ENCODE results near the gene AQP1.

The AQP1 gene

DNA sequence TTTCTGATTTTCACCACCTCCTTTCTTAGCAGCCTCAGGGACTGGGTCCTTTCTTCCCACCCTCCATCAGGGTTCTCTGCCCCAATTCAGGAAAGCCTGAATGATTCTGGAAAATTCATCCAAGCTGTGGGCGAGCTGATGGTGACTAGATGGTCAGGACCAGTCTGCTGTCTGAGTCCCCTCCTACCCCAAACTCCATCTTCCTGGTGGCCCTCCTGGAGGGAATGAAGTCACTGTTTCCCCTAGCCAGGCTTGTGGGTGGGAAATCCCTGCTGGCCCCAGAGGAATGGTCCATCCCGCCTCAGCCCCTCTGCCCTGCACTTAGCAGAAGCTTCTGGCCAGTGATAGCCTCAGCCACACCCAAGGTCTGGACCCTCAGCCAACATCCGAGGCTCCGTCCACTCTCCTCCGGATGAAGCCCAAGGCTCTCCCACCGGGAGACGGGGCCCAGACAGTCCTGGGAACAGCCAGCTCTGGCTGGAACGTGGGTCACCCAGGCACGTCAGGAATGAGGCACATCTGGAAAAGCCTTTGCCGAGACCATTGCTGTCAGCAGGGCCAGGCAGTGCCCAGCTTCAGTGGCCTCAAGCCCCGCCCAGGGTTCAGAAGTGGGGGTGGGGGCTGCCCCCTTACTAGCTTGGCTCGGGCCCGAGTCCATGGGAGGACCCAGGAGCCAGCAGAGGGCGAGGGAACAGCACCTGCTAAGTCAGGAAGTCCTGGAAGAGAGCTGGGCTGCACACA is 4.0 kb upstream of the AQP1 start:
- no peak for DNase-seq

DNA sequence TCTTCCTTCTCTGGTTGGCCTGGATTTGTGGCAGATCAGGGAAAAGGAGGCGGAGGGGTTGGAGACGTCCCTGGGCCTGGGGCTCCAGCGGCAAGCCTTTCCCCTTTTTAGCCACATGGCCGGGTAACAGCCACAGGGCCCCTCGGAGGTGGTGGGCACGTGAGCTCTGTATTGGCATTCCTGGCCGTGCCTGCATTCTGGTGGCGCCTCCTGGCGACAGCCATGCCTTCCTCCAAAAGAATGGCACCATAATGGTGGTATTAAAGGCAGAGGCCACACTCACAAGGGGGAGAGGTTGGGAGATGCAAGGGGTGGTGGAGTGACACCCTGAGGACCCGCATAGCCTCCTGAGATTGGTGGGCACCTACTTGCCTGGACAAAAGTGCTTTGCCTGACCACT is 3.0 kb upstream of the AQP1 start:
- no peak for DNase-seq

DNA sequence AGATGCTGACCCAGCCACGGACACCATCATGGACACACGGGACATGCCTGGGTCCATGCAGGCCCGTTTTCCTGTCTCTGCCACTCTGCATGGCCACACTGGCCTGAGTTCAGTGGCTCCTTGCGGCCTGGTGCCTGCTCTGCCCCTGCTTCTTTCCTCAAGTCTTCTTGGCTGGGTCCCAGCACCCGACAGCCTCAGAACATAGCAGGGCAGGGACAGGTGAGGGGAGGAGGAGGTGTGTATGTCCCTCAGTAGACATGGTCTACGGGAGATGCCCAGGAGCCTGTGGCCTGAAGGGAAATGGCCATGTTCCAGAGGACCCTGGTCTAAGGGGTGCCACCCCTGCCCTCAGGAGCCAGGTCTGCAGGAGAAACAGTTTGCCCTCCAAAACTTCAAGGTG is 2.2 kb upstream of the AQP1 start:
- DNase-seq, result no peak

DNA sequence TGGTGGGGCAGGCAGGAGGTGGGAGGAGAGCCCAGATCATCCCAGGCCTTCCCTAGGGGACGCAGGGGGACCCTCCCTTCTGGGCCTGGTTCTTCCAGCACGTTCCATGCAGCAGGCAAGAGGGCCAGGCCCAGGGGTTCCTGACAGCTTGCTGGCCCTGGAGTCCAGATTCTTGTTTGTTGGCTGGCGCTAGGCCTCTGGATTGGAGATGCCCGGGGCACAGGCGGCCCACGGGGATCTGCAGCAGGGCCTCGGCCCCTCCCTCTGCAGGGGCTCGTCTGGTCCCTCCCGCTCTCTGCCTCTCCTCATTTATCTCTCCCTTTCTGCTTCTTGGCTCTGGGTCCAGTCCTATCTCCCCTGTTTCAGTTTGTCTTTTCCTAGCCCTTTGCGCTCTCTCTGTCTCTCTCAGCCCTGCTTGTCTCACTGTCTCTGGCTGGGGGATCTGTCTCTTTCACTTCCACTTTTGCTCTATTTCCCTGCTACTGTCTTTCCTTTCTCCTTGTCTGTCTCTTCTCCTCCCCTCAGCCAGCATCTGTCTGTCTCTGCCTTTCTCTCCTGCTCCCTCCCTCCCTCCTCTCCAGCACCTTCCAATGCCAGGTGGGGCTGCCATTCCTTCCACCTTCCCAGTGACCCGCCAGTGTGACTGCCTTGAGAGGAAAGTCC is 1.1 kb upstream of the AQP1 start:
- DNase-seq, result no peak

DNA sequence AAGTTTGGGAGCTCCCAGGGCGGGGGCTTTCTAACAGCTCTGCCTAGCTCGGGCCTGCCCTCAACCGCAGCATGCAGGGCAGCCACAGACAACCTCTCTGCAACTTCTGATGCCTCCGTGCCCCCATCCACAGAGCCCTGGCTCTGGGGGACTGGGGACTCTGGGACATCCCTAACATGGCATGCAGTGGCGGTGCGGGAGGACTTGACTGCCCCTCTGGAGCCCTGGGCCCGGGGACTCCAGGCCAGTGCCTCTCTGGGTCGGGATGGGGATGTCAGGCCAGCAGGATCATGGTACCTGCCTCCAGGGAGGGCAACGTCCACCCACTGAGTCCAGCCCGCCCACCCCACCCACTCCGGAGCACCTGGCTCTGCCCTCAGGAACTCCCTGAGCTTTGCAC is 520 bp upstream of the AQP1 start:
- DNase-seq, result no peak

DNA sequence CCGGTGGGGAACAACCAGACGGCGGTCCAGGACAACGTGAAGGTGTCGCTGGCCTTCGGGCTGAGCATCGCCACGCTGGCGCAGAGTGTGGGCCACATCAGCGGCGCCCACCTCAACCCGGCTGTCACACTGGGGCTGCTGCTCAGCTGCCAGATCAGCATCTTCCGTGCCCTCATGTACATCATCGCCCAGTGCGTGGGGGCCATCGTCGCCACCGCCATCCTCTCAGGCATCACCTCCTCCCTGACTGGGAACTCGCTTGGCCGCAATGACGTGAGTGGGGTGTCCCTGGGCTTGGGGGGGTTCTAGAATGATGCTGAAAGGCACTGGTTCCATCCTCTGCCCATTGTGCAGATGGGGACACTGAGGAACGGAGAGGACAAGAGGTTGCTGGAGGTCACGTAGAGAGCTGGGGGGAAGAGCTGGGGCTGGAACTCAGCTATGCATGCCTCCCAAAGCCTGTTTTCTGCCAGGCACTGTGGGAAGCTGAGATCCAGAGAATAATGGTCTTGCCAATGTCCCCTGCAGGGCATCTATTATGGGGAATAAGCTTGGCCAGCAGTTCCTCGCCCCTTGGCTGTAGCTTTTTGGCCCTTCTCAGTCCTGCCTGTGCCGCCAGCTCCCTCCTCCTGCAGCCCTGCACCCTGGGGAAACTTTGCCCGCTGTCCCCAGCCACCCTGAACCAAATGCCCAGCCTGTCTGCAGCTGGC is 523 bp downstream of the AQP1 start:
- DNase-seq, result no peak

DNA sequence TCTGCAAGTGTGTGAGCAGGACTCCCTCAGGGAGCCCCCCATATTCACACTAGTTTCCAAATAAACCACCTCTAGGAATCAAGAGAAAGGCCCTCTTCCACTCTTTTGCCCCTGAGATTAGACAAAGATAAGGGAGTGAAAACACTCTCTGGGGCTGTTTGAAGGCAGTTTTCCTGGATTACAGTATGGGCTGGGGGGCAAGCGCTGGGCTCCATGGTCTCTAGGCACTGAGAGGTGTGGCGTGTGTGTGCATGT is 1.0 kb downstream of the AQP1 start:
- no peak for DNase-seq

DNA sequence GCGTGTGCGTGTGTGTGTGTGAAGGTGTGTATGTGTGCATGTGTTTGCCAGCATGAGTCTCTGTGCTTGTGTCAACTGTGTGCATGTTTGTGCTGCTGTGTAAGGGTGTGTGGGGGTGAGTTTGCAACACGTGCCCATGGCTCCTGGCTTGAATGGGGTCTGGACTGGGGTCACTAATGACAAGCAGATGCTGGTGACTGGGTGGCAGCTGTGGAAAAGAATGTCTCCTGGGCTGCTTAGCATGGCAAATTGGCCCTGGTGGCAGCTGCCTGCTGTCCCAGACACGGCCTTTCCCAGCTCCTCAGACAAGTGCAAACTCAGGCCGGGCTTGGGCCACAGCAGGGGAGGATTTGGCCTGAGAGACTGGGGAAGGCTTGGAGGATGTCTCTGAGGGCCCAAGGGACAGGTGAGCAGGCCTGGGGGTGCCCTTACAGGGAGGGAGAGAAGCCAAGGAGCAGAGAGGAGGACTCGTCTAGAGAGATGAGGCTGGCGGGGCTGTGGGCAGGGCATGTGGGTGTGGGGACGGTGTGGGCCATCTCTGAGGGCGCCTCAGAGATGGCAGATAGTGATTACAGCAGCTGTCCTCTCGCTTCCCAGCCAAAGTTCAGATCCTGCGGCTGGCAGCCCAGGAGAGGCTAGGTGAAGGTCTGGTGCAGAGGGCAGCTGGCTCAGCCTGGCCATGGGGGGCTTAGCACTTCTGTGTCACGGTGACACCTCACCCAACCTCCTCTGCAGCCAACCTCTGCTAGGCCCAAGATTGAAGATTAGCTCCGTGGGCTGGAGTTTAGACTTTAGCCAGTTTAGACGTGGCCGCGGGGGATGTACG is 1.5 kb downstream of the AQP1 start:
- no peak for DNase-seq

DNA sequence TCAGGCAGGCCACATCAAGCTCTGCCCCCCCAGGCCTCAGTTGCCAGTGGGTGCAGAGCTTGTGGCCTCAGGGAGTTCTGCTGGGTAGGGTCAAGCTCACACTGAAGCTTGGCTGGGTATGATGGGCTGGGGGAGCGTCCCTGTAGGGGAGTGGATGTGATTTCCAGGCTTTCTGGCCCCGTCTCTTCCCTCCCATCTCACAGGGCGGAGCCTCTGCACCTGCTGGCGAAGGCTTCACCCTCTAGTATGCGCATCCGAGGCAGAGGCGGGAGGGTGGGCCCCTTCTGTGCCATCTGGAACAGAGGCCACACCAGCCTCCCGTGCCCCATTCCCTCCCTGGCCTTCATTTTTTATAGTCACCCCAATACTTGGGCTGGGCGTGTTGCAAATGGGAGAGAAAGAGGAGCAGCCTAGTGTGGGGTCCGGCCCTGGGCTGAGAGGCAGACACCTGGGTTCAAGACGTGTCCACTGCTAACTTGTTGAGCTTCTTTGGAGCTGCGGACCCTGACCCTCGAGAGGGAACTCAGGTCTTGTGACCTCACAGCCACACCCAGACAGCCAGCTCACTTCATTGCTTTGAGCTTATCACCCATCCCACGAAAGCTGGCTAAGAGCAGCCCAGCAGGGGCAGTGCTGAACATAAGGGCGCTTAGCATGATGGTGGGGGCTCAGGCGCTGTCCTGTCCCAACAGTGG is 2.3 kb downstream of the AQP1 start:
- no peak for DNase-seq

DNA sequence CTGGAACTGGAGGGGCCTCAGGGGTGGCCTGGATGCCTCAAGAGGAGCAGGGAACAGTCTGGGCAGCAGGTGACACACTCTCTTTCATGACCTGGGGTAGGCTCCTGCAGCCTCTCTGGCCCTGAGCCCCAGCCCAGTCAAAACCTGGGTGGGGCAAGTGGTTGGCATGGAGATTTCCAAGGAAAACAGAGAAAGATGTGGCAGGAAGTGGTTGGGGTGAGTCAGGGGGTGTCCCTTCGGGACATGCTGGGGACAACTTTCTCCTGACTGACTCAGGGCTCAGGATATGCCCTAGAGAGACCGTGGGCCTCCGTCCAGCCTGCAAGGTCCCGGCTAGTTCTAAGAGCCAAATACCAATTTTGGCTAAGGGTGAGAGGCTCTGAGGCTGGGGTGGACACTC is 2.9 kb downstream of the AQP1 start:
- DNase-seq, result no peak

DNA sequence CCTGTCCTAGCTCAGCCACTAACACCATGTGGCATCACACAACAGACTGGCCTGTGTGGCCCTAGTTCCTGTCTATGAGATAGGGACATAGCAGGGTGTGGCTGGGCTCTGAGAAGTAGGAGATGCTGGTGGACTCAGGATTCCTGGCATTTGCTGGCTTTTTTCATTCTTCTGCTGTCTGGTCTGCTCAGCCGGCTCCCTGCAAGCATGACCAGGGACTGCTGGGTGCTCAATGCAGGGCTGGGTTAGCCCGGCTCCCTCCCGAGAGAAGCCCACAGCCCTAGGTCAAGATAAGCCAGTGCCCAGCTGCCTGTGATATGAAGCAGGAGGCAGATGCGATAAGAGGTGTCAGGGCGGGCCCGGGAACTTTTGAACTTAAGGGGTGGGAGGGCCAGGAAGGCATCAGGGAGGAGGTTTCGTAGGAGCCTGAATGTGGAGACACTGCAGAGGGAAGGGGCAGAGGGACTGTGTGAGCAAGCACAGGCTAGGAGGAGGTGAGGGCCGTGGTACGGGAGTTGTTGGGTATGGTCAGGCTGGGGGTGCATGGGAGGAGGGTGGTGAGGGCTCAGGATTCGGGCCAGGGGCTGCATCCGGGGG is 3.5 kb downstream of the AQP1 start:
- DNase-seq, result no peak

DNA sequence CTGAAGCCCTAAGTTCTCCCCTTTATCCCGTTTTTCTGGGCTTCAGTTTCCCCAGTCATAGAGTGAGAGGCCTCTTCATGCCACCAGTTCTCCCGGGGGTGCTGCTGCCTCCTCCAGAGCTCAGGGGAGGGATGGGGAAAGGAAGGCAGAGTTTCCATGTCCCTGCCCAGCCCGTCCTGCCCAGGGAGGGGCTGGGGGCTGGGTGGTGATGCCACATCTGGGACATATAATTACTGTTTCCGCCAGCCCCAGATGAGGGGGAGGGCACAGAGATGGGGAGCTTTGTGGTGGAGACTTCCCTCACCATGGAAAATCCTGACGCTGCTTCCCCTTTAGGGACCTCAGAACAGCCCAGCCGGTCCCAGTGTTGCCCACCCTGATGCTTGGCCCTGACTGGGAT is 4.1 kb downstream of the AQP1 start:
- DNase-seq, result no peak

DNA sequence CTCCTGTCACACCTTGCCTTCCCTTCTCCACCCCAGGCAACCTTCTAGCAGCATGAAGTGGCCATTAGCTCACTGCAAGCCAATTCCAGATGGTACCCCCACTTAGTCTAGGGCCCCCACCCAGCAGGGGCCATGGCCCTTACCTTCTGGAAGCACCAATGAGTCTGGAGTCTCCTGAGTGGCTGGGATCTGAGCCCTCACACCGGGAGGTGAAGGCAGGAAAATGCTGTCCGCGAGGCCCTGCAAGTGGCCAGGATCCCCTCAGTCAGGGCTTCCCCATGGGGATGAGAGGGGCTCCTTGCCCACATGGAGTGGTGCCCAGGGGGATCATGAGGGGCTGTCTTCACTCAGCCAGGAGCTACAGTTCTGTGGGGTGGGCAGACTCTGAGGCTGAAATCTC is 4.6 kb downstream of the AQP1 start:
- DNase-seq, result no peak

DNA sequence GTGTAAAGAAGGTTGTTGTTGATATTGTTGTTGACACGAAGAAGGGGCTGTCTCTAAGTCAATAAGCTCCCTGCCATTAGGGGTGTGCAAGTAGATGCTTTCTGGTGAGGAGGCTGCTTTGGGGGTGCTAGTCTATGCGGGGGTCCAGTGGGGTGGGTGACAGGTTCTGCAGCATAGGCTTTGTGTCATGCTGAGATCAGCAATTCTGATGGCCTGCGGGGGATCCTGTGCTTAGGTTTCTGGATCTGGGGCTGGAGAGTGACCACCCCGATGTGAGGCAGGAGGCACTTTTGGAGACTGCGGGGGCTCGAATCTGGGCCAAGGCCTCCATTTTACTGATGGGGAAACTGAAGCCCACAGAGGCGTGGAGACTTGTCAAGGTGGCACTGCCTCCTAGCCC is 5.1 kb downstream of the AQP1 start:
- no peak for DNase-seq

DNA sequence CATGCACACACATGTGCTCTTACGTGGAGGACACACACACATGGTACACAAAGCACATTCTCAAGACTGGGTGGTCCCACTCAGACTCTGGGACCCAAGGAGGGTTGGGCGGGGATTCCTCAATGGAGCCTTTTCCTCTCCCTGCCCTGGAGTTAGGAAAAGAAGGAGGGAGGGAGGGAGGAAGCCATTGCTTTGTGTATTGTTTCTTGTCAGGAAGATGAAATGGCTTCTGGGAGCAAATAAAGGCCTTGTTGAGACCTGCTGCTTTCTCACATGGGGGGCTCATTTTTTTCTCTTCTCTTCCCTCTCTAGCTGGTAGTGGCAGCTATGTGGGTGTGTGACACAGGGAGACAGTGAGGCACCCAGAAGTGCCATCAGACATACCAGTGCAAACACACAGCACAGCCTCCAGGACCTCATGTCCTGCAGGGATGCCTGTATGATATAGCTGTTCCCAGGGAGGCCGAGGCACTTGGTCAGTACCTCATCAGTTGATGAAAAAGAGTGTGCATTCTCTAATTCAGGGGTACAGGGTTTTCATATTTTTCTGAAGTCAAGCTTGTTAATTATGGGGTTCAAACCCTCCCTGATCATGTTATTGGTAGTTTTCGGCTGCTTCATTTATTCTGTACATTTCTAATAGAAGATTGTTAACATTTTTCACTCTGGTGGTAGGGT is 5.7 kb downstream of the AQP1 start:
- DNase-seq, result no peak

DNA sequence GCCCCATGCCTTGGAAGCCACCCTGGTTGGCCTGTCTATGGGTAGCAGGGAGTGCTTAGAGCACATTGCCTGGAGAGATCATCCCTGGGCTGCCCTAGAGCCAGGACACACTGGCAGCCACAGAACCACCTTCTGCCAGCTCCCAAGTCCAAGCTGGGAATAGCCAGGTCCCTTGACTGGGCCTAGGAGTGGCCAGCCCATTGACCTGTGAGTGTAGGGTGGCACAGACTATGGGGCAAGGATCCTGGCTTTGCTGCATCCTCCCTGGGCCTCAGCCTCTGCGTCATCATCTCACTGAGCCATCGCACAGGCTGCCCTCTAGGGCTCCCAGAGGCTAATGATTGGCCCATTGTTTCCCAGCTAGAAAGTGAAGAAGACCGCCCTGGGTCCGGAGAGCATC is 7.0 kb downstream of the AQP1 start:
- DNase-seq, result no peak

DNA sequence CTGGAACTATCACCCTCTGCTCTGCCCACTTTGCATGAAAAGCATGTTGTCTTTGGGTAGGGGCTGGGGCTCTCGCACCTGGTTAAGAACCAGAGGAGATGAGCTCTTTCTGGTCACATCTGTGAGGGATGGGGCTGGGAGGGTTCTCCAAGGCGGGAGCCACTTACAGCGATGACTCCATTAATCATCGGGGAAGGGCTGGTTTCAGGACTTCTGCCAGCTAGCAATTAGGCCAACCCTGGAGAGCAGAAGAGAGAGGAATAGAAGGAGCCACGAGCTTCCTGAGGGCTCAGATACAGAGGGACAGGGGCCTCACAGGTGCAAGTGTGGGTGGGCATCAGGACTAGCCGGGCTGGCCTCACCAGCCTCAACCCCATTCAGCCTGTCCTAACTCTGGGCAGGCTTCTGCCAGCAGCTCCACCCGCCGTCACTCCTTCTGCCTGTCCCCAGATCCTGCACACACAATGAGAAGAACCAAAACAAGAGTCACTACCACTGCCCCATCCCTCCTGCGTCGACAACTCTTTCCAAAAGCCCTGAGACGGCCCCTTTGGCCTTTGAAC is 8.4 kb downstream of the AQP1 start:
- peak; percentile 78 for DNase-seq

DNA sequence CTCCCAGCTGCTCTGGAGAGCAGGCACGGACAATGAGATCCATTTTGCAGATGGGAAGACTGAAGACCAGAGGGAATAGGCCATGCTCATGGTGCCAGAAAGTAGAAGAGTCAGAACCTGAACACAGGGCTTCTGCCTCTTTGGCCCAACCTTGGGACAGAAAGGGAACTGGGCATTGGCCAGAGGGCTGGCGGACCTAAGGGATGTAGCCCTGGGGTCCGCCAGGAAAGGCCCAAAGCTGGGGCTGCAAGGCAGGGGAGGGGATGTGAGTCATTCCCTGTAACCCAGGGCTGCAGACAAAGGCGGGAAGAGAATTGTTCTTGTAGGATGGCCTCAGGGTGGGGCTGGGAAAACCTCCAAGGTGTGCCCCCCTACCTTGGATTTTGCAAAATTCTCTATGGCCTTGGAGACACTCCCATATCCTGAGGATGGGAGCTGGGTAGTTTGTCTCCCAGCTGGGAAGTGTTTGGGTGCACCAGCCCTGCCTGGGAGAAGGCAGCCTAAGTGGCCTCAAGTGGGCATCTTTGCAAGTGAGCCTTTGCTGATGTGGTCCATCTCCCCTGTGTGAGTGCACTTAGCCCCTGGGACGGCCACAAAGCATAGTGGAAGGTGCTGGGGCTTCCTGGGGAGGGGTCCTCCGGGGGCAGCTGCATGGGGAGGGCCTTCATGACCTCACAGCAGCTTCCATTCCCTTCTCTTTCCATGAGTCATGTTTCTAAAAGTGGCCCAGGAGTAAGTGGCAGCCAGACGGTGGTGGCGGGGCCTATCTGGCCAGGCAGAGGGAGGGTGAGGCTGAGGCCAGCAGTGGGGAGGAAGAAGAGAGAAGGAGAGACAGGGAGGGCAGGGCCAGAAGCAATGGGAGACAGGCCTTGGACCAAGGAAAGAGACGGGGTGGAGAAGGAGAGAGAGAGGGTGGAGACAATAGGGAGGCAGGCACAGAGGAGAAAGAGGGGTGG is 9.2 kb downstream of the AQP1 start:
- peak; percentile 91 for DNase-seq

DNA sequence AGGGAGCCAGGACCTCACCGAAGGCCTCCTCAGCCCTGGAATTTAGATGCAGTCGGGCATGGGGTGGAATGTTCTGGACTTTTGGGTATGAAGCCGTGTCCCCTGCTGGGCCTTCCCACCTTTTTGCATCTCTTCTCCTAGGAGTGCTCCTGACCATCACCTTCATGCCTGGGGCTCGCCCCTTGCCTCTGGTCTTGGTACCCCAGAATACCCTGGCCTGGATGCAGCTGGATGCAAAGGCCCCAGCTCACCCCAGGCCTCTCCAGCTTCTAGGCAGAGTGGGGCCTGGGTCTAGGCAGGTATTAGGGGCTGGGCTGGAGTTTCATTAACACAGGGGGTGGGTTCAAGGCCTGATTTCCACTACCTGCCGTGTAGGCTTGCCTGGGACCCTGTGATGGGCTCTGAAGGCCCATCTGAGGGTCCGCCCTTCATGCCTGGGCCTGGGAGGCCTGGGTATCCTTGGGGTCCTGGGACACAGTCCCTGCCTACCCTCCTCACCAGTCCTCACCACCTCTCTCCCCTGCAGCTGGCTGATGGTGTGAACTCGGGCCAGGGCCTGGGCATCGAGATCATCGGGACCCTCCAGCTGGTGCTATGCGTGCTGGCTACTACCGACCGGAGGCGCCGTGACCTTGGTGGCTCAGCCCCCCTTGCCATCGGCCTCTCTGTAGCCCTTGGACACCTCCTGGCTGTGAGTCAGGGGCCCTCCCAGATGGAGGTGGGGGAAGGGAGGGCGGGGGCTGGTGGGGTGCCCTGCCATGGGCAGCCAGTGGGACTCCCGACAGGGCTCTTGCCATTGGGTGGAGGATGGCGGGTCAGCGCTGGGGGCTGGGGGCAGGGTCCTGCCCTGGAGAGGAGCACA is 10.1 kb downstream of the AQP1 start:
- no peak for DNase-seq

DNA sequence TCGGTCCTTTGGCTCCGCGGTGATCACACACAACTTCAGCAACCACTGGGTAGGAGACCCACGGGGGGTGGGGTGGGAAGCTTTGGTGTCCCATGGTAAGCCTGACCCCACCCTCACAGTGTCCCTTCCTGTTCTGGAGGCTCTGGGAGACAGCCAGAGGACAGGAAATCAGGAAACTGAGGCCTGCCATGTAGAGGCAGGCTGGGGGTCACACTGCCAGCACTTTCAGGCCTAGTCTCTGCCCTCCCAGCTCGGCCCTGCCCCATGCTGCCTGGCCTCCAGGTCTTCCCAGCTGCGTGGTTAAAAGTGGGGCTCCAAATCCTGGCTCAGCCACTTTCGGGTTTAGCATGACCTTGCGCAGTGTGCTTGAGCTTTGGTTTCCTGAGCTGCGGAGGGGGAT is 10.9 kb downstream of the AQP1 start:
- no peak for DNase-seq

Measured in DMS79 (cell line).